ENCODE results near the gene PLAC1. TPM values are rescaled to one million over a fixed set of nuclear protein-coding genes. Genes with fewer than 3 reads are reported as not detected.

PLAC1 gene
- total RNA-seq, 1 experiment from 2014 or later = 0.34 TPM

DNA sequence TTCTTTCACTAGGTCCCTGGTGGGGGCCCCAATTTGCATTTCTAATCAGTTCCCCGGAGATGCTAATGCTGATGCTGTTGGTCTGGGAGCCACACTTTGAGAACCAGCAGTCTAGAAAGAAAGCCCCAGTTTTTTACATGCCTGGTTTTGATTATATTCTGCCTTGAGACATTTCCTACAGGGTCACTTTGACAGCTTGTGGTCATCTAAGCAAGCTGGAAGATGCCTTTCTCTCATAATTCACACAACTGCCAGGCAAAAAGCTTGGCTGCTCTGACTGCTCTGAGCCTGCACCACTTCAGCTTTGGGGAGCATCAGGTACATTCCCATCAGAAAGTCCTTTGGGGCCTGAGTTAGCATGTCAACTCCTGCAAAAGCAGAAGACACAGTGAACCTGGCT is 5.9 kb upstream of the PLAC1 start:
- no peaks in the 10 kb centered on the region for H3K9me3 ChIP-seq (ENCODE audit: control insufficient read depth in 1 of 2, insufficient read depth in 1 of 2, low read depth in 1 of 2, low read length in 2 of 2)
- CTCF ChIA-PET = no interaction called here
- H3K9me2 ChIP-seq (ENCODE audit: insufficient read depth) = no peaks in the 10 kb centered on the region
- intact Hi-C loops (cut with micrococcal nuclease) = no loop called here
- DNase-seq (ENCODE audit: low read depth, low spot score) = no peak
- no peak overlapping the region for H3K4me3 ChIP-seq (replicated peaks in 1 of 2; ENCODE audit: low read depth in 1 of 2, low read length in 2 of 2)
- no TSS peak for BruUV-seq (replicated peaks)
- no peak overlapping the region for H2AFZ ChIP-seq (ENCODE audit: low read depth, low read length, poor library complexity, severe bottlenecking)
- no peaks in the 10 kb centered on the region for H3K79me2 ChIP-seq (ENCODE audit: insufficient read depth, low read length)
- POLR2A ChIA-PET = no interaction called here
- no peaks in the 10 kb centered on the region for H4K20me1 ChIP-seq (ENCODE audit: insufficient read depth)
- H3K9ac ChIP-seq (ENCODE audit: low read length) = no peak overlapping the region
- TF ChIP-seq POLR2AphosphoS5 (IDR thresholded peaks at IDR 0.05; ENCODE audit: low read depth, low read length) = no peak
- TF ChIP-seq, protein P1, sequence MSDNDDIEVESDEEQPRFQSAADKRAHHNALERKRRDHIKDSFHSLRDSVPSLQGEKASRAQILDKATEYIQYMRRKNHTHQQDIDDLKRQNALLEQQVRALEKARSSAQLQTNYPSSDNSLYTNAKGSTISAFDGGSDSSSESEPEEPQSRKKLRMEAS (IDR thresholded peaks at IDR 0.05) = no peak
- TF ChIP-seq CTCF (IDR thresholded peaks at IDR 0.05 in 2 of 3, conservative IDR thresholded peaks at IDR 0.05 in 1 of 3; ENCODE audit: borderline replicate concordance in 1 of 3, insufficient read depth in 1 of 3, low read depth in 2 of 3, low read length in 2 of 3) = no peak
- TF ChIP-seq ZFX (IDR thresholded peaks at IDR 0.05) = no peak
- no peak for TF ChIP-seq TCF7L2 (IDR thresholded peaks at IDR 0.05; ENCODE audit: borderline replicate concordance, extremely low read depth, insufficient read depth, insufficient read length)
- no peak for TF ChIP-seq CEBPB (IDR thresholded peaks at IDR 0.05; ENCODE audit: low read depth)
- no peak for TF ChIP-seq YY1 (IDR thresholded peaks at IDR 0.05; ENCODE audit: extremely low read depth, insufficient replicate concordance, low read depth, low read length)
- TF ChIP-seq EZH2phosphoT487 (IDR thresholded peaks at IDR 0.05; ENCODE audit: borderline replicate concordance) = no peak
- no peak for TF ChIP-seq POLR2A (IDR thresholded peaks at IDR 0.05; ENCODE audit: borderline replicate concordance, extremely low read depth, insufficient read depth, insufficient read length)
- TF ChIP-seq RAD21 (IDR thresholded peaks at IDR 0.05; ENCODE audit: low read depth) = no peak
- RAD21 ChIA-PET (ENCODE audit: low non-redundant PET in 1 of 2, low total read pairs in 2 of 2, uncharacterized antibody in 2 of 2, unreplicated experiment in 2 of 2) = no interaction called here
- no peak for ATAC-seq
- no peak overlapping the region for H3K4me2 ChIP-seq (ENCODE audit: low read length)
- no peaks in the 10 kb centered on the region for H3K27me3 ChIP-seq (ENCODE audit: insufficient read depth, low read length)
- H3K4me1 ChIP-seq (ENCODE audit: control insufficient read depth in 1 of 2, insufficient read depth in 2 of 2, low read length in 2 of 2) = no peaks in the 10 kb centered on the region
- no peaks in the 10 kb centered on the region for H3K36me3 ChIP-seq (ENCODE audit: control insufficient read depth in 1 of 2, insufficient read depth in 2 of 2, low read length in 2 of 2)
- no peak overlapping the region for H3K27ac ChIP-seq (ENCODE audit: low read depth, low read length)
